Measurements from ENCODE around the gene TPRN.

The TPRN gene

GRCh38 chr9:137191245-137191644, 9.3 kb downstream of the TPRN start:
- Histone ChIP-seq H4K91ac (ENCODE audit: low read depth, low read length) (no peak overlapping the region), H3K4me1 (ENCODE audit: control insufficient read depth in 1 of 2, insufficient read depth in 2 of 2, low read length in 2 of 2) (peaks cover 17 to 18% of the 10 kb centered on the region in 2 experiments), H2BK12ac (ENCODE audit: low read length) (no peak overlapping the region), H3K9ac (ENCODE audit: low read length) (no peak overlapping the region), H2BK120ac (ENCODE audit: insufficient read depth, low read length, poor library complexity) (no peak overlapping the region), H4K8ac (ENCODE audit: low read depth, low read length) (no peak overlapping the region), H3K4me2 (ENCODE audit: low read length) (no peak overlapping the region), H3K4ac (ENCODE audit: low read depth, low read length) (no peak overlapping the region), H3K79me2 (ENCODE audit: control insufficient read depth, insufficient read depth, low read length, poor library complexity) (peaks cover 8% of the 10 kb centered on the region), H3K18ac (ENCODE audit: low read length) (no peak overlapping the region), H3K23ac (ENCODE audit: low read length) (no peak overlapping the region), H3K27me3 (ENCODE audit: insufficient read depth, low read length) (no peaks in the 10 kb centered on the region), H3K14ac (ENCODE audit: low read length) (no peak overlapping the region), H3K4me3 (ENCODE audit: low read depth, low read length) (no peak overlapping the region), H3K27ac (ENCODE audit: low read depth, low read length) (no peak overlapping the region), H2AFZ (ENCODE audit: insufficient read depth, low read length, poor library complexity) (no peak overlapping the region), H4K12ac (ENCODE audit: low read depth, low read length) (no peak overlapping the region), H2AK5ac (ENCODE audit: low read length) (no peak overlapping the region), H3K9me3 (ENCODE audit: insufficient read depth, low read depth, low read length) (no peaks in the 10 kb centered on the region), H3K36me3 (ENCODE audit: control insufficient read depth in 1 of 2, insufficient read depth in 2 of 2, low read length in 2 of 2) (peaks cover 34 to 39% of the 10 kb centered on the region in 2 experiments), H2BK5ac (ENCODE audit: low read depth, low read length, poor library complexity) (no peak overlapping the region), H3K79me1 (ENCODE audit: low read length) (peaks cover 5% of the 10 kb centered on the region)
- no peak for DNase-seq
- no CpG with 5 or more reads among the region's 3 CpGs for WGBS (ENCODE audit: extremely low coverage, insufficient coverage, insufficient read length)

- Histone ChIP-seq H4K8ac (ENCODE audit: low read depth, low read length) (no peak overlapping the region), H4K91ac (ENCODE audit: low read depth, low read length) (no peak overlapping the region), H2BK5ac (ENCODE audit: low read depth, low read length, poor library complexity) (no peak overlapping the region), H3K27me3 (ENCODE audit: insufficient read depth, low read length) (no peaks in the 10 kb centered on the region), H4K12ac (ENCODE audit: low read depth, low read length) (no peak overlapping the region), H3K23ac (ENCODE audit: low read length) (no peak overlapping the region), H3K79me1 (ENCODE audit: low read length) (peaks cover 5% of the 10 kb centered on the region), H3K14ac (ENCODE audit: low read length) (no peak overlapping the region), H2AFZ (ENCODE audit: insufficient read depth, low read length, poor library complexity) (no peak overlapping the region), H3K18ac (ENCODE audit: low read length) (no peak overlapping the region), H3K27ac (ENCODE audit: low read depth, low read length) (no peak overlapping the region), H2AK5ac (ENCODE audit: low read length) (no peak overlapping the region), H3K9ac (ENCODE audit: low read length) (no peak overlapping the region), H3K36me3 (ENCODE audit: control insufficient read depth in 1 of 2, insufficient read depth in 2 of 2, low read length in 2 of 2) (peaks cover 43 to 46% of the 10 kb centered on the region in 2 experiments), H3K4me2 (ENCODE audit: low read length) (no peak overlapping the region), H3K79me2 (ENCODE audit: control insufficient read depth, insufficient read depth, low read length, poor library complexity) (peaks cover 8% of the 10 kb centered on the region), H2BK120ac (ENCODE audit: insufficient read depth, low read length, poor library complexity) (no peak overlapping the region), H2BK12ac (ENCODE audit: low read length) (no peak overlapping the region), H3K9me3 (ENCODE audit: insufficient read depth, low read depth, low read length) (no peaks in the 10 kb centered on the region), H3K4me3 (ENCODE audit: low read depth, low read length) (no peak overlapping the region), H3K4me1 (ENCODE audit: control insufficient read depth in 1 of 2, insufficient read depth in 2 of 2, low read length in 2 of 2) (peaks cover 17 to 18% of the 10 kb centered on the region in 2 experiments), H3K4ac (ENCODE audit: low read depth, low read length) (no peak overlapping the region)
- no CpG with 5 or more reads among the region's 9 CpGs for WGBS (ENCODE audit: extremely low coverage, insufficient coverage, insufficient read length)
- no peak for DNase-seq
These were observed 10.2 kb downstream of the TPRN start for GRCh38 chr9:137190315-137190856.

- Histone ChIP-seq H3K27ac (ENCODE audit: low read depth, low read length) (peak overlapping the region; percentile 90), H3K4ac (ENCODE audit: low read depth, low read length) (peak overlapping the region; percentile 22), H3K23ac (ENCODE audit: low read length) (no peak overlapping the region), H3K4me3 (ENCODE audit: low read depth, low read length) (peak overlapping the region; percentile 93), H3K79me1 (ENCODE audit: low read length) (peaks cover 5% of the 10 kb centered on the region), H2AK5ac (ENCODE audit: low read length) (no peak overlapping the region), H3K9ac (ENCODE audit: low read length) (peak overlapping the region; percentile 89), H3K4me2 (ENCODE audit: low read length) (peak overlapping the region; percentile 86), H3K4me1 (ENCODE audit: control insufficient read depth in 1 of 2, insufficient read depth in 2 of 2, low read length in 2 of 2) (peaks cover 17 to 18% of the 10 kb centered on the region in 2 experiments), H4K12ac (ENCODE audit: low read depth, low read length) (peak overlapping the region; percentile 20), H3K18ac (ENCODE audit: low read length) (peak overlapping the region; percentile 37), H2BK12ac (ENCODE audit: low read length) (no peak overlapping the region), H3K9me3 (ENCODE audit: insufficient read depth, low read depth, low read length) (peaks cover 2% of the 10 kb centered on the region), H2AFZ (ENCODE audit: insufficient read depth, low read length, poor library complexity) (no peak overlapping the region), H3K36me3 (ENCODE audit: control insufficient read depth in 1 of 2, insufficient read depth in 2 of 2, low read length in 2 of 2) (peaks cover 50 to 54% of the 10 kb centered on the region in 2 experiments), H2BK5ac (ENCODE audit: low read depth, low read length, poor library complexity) (no peak overlapping the region), H4K8ac (ENCODE audit: low read depth, low read length) (peak overlapping the region; percentile 43), H3K14ac (ENCODE audit: low read length) (peak overlapping the region; percentile 0), H3K27me3 (ENCODE audit: insufficient read depth, low read length) (no peaks in the 10 kb centered on the region), H4K91ac (ENCODE audit: low read depth, low read length) (no peak overlapping the region), H2BK120ac (ENCODE audit: insufficient read depth, low read length, poor library complexity) (no peak overlapping the region), H3K79me2 (ENCODE audit: control insufficient read depth, insufficient read depth, low read length, poor library complexity) (peaks cover 8% of the 10 kb centered on the region)
- no CpG with 5 or more reads among the region's 23 CpGs for WGBS (ENCODE audit: extremely low coverage, insufficient coverage, insufficient read length)
- no peak for DNase-seq
These were observed 10.9 kb downstream of the TPRN start for GRCh38 chr9:137189297-137190295.

- Histone ChIP-seq H2AK5ac (ENCODE audit: low read length) (peak within 1 kb of the TSS; percentile 75), H3K4me2 (ENCODE audit: low read length) (peak within 1 kb of the TSS; percentile 90), H2BK120ac (ENCODE audit: insufficient read depth, low read length, poor library complexity) (peak within 1 kb of the TSS; percentile 33), H3K9me3 (ENCODE audit: insufficient read depth, low read depth, low read length) (peaks cover 2% of the 10 kb centered on the region), H4K8ac (ENCODE audit: low read depth, low read length) (peak within 1 kb of the TSS; percentile 97), H3K9ac (ENCODE audit: low read length) (peak within 1 kb of the TSS; percentile 94), H3K4me1 (ENCODE audit: control insufficient read depth in 1 of 2, insufficient read depth in 2 of 2, low read length in 2 of 2) (peaks cover 17 to 18% of the 10 kb centered on the region in 2 experiments), H4K91ac (ENCODE audit: low read depth, low read length) (peak within 1 kb of the TSS; percentile 89), H3K14ac (ENCODE audit: low read length) (peak within 1 kb of the TSS; percentile 75), H3K36me3 (ENCODE audit: control insufficient read depth in 1 of 2, insufficient read depth in 2 of 2, low read length in 2 of 2) (peaks cover 59 to 63% of the 10 kb centered on the region in 2 experiments), H2BK12ac (ENCODE audit: low read length) (no peak within 1 kb of the TSS), H3K27me3 (ENCODE audit: insufficient read depth, low read length) (no peaks in the 10 kb centered on the region), H2AFZ (ENCODE audit: insufficient read depth, low read length, poor library complexity) (peak within 1 kb of the TSS; percentile 77), H3K4ac (ENCODE audit: low read depth, low read length) (peak within 1 kb of the TSS; percentile 77), H3K27ac (ENCODE audit: low read depth, low read length) (peak within 1 kb of the TSS; percentile 90), H2BK5ac (ENCODE audit: low read depth, low read length, poor library complexity) (peak within 1 kb of the TSS; percentile 73), H3K4me3 (ENCODE audit: low read depth, low read length) (peak within 1 kb of the TSS; percentile 93), H3K79me1 (ENCODE audit: low read length) (peaks cover 5% of the 10 kb centered on the region), H4K12ac (ENCODE audit: low read depth, low read length) (peak within 1 kb of the TSS; percentile 76), H3K18ac (ENCODE audit: low read length) (peak within 1 kb of the TSS; percentile 78), H3K79me2 (ENCODE audit: control insufficient read depth, insufficient read depth, low read length, poor library complexity) (peaks cover 8% of the 10 kb centered on the region), H3K23ac (ENCODE audit: low read length) (no peak within 1 kb of the TSS)
- WGBS (ENCODE audit: extremely low coverage, insufficient coverage, insufficient read length) = no CpG with 5 or more reads among the region's 98 CpGs
- DNase-seq = peak; percentile 88 to 99
These were observed 11.8 kb downstream of the TPRN start, which contains the start of the genes ANAPC2 and SSNA1 for GRCh38 chr9:137188490-137189296. TSS of gene ANAPC2 (minus strand) at chr9:137188560. CDS start at chr9:137188532, 28 bp downstream. TSS of gene SSNA1 (plus strand) at chr9:137188676. CDS start at chr9:137188727, 51 bp downstream.

Measured in trophoblast cell (in vitro differentiated cells and primary cell).